Astrocyte (in vitro differentiated cells and primary cell): Measurements from ENCODE around the gene RCAN2. TPM values are rescaled to one million over a fixed set of nuclear protein-coding genes. Genes with fewer than 3 reads are reported as not detected.

Experiments used
- DNase-seq: peaks from one replicate; pipeline ENCODE4 v3.0.0-alpha.2; 2010; ENCODE audit warnings: low read depth
- FAIRE-seq: peaks from 2 replicates; lab custom pipeline; 2011; peaks lifted over from hg19 to GRCh38; lab: Jason Lieb, UNC
- H2AFZ ChIP-seq: 2 replicates; pipeline ENCODE4 v1.6.0; 2012; ENCODE audit warnings: low read depth, low read length, inconsistent platforms
- H3K27ac ChIP-seq: 2 replicates; pipeline ENCODE4 v1.5.1; 2011; ENCODE audit warnings: low read depth, low read length, inconsistent platforms
- H3K27me3 ChIP-seq: 2 replicates; pipeline ENCODE4 v1.6.0; 2011; ENCODE audit warnings: low read length, inconsistent platforms; ENCODE audit not compliant: insufficient read depth
- H3K36me3 ChIP-seq: 2 replicates; pipeline ENCODE4 v1.5.1; 2011; ENCODE audit warnings: low read length, inconsistent platforms; ENCODE audit not compliant: insufficient read depth
- H3K4me1 ChIP-seq: 2 replicates; pipeline ENCODE4 v1.5.1; 2011; ENCODE audit warnings: low read length, inconsistent platforms; ENCODE audit not compliant: insufficient read depth
- H3K4me2 ChIP-seq: 2 replicates; pipeline ENCODE4 v1.6.0; 2012; ENCODE audit warnings: low read length, inconsistent platforms
- H3K4me3 ChIP-seq: 2 replicates; pipeline ENCODE4 v1.5.1; 2011; ENCODE audit warnings: low read depth, mild to moderate bottlenecking, low read length, inconsistent platforms; ENCODE audit not compliant: insufficient read depth
- H3K79me2 ChIP-seq: 2 replicates; pipeline ENCODE4 v1.6.0; 2012; ENCODE audit warnings: mild to moderate bottlenecking, low read length, inconsistent platforms; ENCODE audit not compliant: insufficient read depth
- H3K9ac ChIP-seq: 2 replicates; pipeline ENCODE4 v1.6.0; 2012; ENCODE audit warnings: mild to moderate bottlenecking, low read length, inconsistent platforms
- H3K9me3 ChIP-seq: 2 replicates; pipeline ENCODE4 v1.5.1; 2012; ENCODE audit warnings: low read depth, mild to moderate bottlenecking, low read length, inconsistent platforms; ENCODE audit not compliant: insufficient read depth
- H4K20me1 ChIP-seq: 2 replicates; pipeline ENCODE4 v1.6.0; 2012; ENCODE audit warnings: low read length, inconsistent platforms; ENCODE audit not compliant: insufficient read depth
- H3K27ac Mint-ChIP-seq: one replicate; pipeline ENCODE4 v1.8.0; 2021; ENCODE audit warnings: mild to moderate bottlenecking, mixed read lengths; ENCODE audit not compliant: unreplicated experiment
- H3K27me3 Mint-ChIP-seq: one replicate; pipeline ENCODE4 v1.8.0; 2021; ENCODE audit warnings: low read depth, mixed read lengths; ENCODE audit not compliant: unreplicated experiment
- H3K36me3 Mint-ChIP-seq: one replicate; pipeline ENCODE4 v1.8.0; 2021; ENCODE audit warnings: low read depth, mixed read lengths; ENCODE audit not compliant: unreplicated experiment
- H3K4me1 Mint-ChIP-seq: one replicate; pipeline ENCODE4 v1.8.0; 2021; ENCODE audit warnings: low read depth, mixed read lengths; ENCODE audit not compliant: unreplicated experiment
- H3K4me3 Mint-ChIP-seq: one replicate; pipeline ENCODE4 v1.8.0; 2021; ENCODE audit warnings: mild to moderate bottlenecking, moderate library complexity, mixed read lengths; ENCODE audit not compliant: unreplicated experiment
- H3K9me3 Mint-ChIP-seq: one replicate; pipeline ENCODE4 v1.8.0; 2021; ENCODE audit warnings: mild to moderate bottlenecking, mixed read lengths; ENCODE audit not compliant: unreplicated experiment
- CTCF ChIP-seq: IDR thresholded peaks from 2 replicates; pipeline ENCODE4 v1.5.1; 2011; ENCODE audit warnings: low read depth, mild to moderate bottlenecking, inconsistent platforms, low read length, moderate library complexity; ENCODE audit not compliant: insufficient read depth
- EZH2 ChIP-seq: IDR thresholded peaks from 2 replicates; pipeline ENCODE4 v1.6.1; 2012; ENCODE audit warnings: mild to moderate bottlenecking, low read length, inconsistent platforms; ENCODE audit not compliant: insufficient read depth
- total RNA-seq: library from RNA; stranded (reverse); gene quantifications from 2 replicates; pipeline ENCODE4 v1.2.1, GENCODE V29; 2021

RCAN2 gene
- total RNA-seq, 1 donor from 2014 or later: 10.6 TPM

- no peaks in the 10 kb centered on the region for H3K27me3 Mint-ChIP-seq
- TF ChIP-seq EZH2 (no peak), CTCF (no peak)
Observed at GRCh38 chr6:46509981-46510510, 18.8 kb upstream of the RCAN2 start.

GRCh38 chr6:46509063-46509462 lies 17.8 kb upstream of the RCAN2 start:
- Histone ChIP-seq H3K79me2 (no peaks in the 10 kb centered on the region), H3K9ac (no peak overlapping the region), H3K27ac (no peak overlapping the region), H3K4me3 (no peak overlapping the region), H3K4me2 (no peak overlapping the region), H3K27me3 (no peaks in the 10 kb centered on the region), H3K36me3 (no peaks in the 10 kb centered on the region), H4K20me1 (no peaks in the 10 kb centered on the region), H3K4me1 (no peaks in the 10 kb centered on the region), H3K9me3 (no peaks in the 10 kb centered on the region), H2AFZ (no peak overlapping the region)
- Mint-ChIP-seq H3K9me3 (no peaks in the 10 kb centered on the region), H3K27me3 (no peaks in the 10 kb centered on the region), H3K27ac (no peak overlapping the region), H3K4me3 (no peak overlapping the region), H3K36me3 (no peaks in the 10 kb centered on the region), H3K4me1 (no peaks in the 10 kb centered on the region)
- no peak for DNase-seq
- TF ChIP-seq CTCF: no peak
- TF ChIP-seq EZH2: no peak
- no peak for FAIRE-seq

More at GRCh38 chr6:46509981-46510510, 18.8 kb upstream of the RCAN2 start:
- Mint-ChIP-seq H3K4me3 (no peak overlapping the region), H3K9me3 (no peaks in the 10 kb centered on the region), H3K4me1 (no peaks in the 10 kb centered on the region), H3K36me3 (no peaks in the 10 kb centered on the region), H3K27ac (no peak overlapping the region)
- no peak for FAIRE-seq
- no peak overlapping the region for H3K27ac ChIP-seq
- H3K4me2 ChIP-seq: no peak overlapping the region
- no peak overlapping the region for H3K9ac ChIP-seq
- H3K4me1 ChIP-seq: no peaks in the 10 kb centered on the region
- DNase-seq: no peak
- no peak overlapping the region for H2AFZ ChIP-seq
- H3K4me3 ChIP-seq: no peak overlapping the region
- H3K79me2 ChIP-seq: no peaks in the 10 kb centered on the region
- H3K9me3 ChIP-seq: no peaks in the 10 kb centered on the region
- no peaks in the 10 kb centered on the region for H3K36me3 ChIP-seq
- no peaks in the 10 kb centered on the region for H4K20me1 ChIP-seq
- no peaks in the 10 kb centered on the region for H3K27me3 ChIP-seq

- H3K4me3 ChIP-seq: no peak overlapping the region
- H3K4me2 ChIP-seq: no peak overlapping the region
- H3K9ac ChIP-seq: no peak overlapping the region
- H3K36me3 Mint-ChIP-seq: no peaks in the 10 kb centered on the region
- TF ChIP-seq EZH2 (no peak), CTCF (no peak)
- DNase-seq: no peak
- H3K4me3 Mint-ChIP-seq: no peak overlapping the region
- no peaks in the 10 kb centered on the region for H3K79me2 ChIP-seq
- H3K4me1 ChIP-seq: no peaks in the 10 kb centered on the region
- no peaks in the 10 kb centered on the region for H4K20me1 ChIP-seq
- H3K27ac ChIP-seq: no peak overlapping the region
- no peaks in the 10 kb centered on the region for H3K4me1 Mint-ChIP-seq
- FAIRE-seq: no peak
- H3K9me3 Mint-ChIP-seq: no peaks in the 10 kb centered on the region
- no peaks in the 10 kb centered on the region for H3K27me3 Mint-ChIP-seq
- no peaks in the 10 kb centered on the region for H3K27me3 ChIP-seq
- no peak overlapping the region for H2AFZ ChIP-seq
- no peak overlapping the region for H3K27ac Mint-ChIP-seq
- no peaks in the 10 kb centered on the region for H3K9me3 ChIP-seq
- H3K36me3 ChIP-seq: no peaks in the 10 kb centered on the region
Observed at GRCh38 chr6:46507426-46507825, 16.2 kb upstream of the RCAN2 start.
